Measurements from ENCODE around the gene GET4.
"Not testable (repeated sequence)": the region's sequence is repeated elsewhere in the genome, so short reads cannot be mapped to it uniquely, and the experiment has no call there.

The GET4 gene

DNA sequence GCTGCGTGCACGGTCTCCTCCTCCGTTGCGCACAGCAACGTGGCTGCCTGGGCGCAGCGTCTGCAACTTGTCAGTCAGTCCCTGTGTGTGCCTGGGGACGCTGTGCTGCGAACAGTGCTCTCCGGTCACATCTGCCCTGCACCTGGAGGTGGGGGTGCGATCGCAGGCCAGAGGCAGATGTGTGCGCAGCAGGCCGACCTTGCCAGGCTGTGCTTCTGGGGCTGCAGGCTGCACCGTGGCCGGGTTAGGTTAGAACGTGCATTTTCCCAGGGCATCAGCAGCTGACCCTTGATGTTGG is 8.2 kb upstream of the GET4 start:
- no peak for DNase-seq

DNA sequence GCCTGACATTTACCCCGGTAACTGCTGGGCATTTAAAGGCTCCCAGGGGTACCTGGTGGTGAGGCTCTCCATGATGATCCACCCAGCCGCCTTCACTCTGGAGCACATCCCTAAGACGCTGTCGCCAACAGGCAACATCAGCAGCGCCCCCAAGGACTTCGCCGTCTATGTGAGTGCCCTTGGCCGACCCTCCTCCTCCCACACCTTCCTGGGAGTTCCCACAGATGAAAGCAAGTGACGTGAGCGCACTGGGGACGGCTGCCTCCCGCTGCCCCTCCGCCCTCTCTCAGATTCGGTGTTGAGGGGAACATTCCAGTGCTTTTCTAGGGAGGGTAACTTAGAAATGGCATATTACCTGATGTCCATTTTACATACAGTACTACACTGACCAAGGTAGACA is 7.0 kb upstream of the GET4 start:
- no peak for DNase-seq

DNA sequence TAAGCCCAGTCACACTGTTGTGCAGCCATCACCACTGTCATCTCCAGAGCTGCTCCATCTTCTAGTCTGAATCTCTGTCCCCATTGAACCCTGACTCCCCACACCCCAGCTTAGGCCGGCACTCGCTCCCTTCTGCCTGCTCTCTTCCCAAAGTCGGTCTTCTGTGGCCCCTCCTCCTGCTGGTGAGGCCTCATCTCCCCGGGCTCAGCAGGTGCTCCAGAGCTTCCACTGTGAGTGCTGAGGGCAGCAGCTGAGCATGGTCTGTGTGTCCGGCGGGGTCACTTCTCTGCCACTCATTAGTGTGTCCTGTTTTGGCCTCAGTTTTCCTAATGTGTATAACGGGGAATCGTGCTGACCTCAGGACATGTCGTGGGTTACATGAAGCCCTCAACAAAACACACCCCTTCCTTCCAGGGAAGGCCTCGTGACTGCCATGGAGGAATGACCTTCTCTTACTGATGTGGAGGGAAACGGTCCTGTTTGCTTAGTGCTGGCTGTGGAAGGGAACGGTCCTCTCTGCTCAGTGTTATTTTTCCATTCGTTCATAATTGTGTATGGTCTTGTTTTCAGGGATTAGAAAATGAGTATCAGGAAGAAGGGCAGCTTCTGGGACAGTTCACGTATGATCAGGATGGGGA is 4.3 kb upstream of the GET4 start:
- DNase-seq = no peak

DNA sequence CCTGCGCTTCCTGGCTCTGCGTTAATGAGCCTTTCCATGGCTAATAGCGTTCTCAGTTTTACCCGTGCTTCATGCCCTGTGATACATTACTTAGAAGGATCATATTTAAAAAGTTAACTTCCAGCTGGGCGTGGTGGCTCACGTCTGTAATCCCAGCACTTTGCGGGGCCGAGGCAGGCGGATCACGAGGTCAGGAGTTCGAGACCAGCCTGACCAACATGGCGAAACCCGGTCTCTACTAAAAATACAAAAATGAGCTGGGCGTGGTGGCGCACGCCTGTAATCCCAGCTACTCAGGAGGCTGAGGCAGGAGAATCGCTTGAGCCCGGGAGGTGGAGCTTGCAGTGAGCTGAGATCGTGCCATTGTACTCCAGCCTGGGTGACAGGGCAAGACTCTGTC is 3.7 kb upstream of the GET4 start:
- DNase-seq = not testable (repeated sequence)

DNA sequence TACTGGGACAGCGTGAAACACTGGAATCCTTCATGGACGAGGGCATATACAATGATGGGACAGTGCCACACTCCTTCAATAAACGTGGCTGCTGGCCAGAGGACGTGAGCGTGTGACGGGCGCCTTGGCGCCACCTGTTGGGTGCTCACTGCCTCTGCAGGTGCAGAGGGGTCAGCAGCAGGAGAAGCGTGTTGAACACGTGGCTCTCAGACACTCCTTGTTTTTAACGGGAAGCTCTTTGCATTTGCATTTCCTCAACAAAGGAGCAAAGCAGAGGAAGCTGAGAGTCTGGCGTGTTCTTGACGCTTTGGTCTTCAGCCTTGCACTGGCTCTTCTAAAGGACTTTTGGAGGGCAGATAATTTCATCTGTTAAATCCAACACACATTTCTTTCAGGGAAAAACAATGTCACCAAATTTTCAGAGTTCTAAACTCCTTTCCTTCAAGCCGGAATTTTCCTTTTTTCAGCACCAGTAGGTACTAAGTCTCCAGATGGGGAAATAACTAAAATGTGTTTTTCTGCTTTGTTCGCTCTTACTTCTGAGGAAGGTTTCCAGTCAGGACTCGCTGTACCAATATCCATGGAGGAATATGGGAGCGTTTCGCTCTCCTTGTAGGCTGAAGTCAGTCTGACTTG is 2.9 kb upstream of the GET4 start:
- peak in 49 of 56 donors; percentile 12 to 87 (median 61) for DNase-seq

DNA sequence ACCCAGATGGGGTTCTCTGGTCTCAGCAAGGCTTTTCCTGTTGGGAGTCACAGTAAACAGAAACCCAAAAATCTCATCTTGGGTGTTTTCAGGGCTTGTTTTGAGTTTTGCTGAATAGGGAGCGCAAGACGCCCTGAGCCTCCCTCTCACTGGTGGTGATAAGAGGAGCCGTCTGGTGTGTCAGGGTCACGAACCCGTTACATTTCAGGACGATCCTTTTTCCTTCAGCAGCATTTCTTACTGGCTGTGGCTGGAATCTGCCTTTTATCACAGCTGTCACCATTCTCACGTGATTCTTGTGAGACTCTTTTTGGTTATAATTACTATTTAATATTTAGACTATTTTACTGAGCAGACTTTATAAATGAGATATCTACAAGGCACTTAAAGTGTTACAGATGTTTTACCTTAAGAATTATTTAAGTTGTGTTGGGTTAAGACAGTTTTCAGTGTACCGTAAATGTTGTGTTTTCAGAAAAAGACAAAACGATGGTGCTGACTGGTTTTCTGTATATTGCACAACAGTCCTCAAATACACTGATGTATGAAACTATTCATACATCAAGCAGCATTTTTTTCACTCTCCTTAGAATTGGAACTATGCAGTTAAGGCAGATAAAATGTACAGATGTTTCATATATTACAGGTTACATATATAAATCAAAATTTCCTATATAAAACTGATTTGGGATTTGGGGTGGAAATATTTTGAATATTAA is 2.2 kb upstream of the GET4 start:
- DNase-seq = no peak

DNA sequence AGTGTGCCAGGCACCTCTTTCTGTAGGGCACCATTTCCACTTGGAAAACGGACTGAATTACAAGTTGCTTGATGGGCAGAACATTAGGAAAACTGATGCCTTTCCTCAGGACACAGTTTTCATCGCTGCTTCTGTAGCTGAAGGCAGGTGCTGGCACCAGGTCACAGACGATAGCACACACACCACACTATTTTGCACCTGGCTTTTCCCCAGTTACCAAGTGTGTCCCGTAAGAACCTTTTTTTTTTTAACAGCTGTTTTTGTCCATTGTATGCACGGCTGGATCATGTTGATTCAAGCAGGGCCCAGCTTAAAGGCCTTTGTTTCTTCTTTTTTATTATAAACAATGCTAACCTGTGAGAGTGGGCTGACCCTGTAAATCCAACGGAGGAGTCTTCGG is 1.3 kb upstream of the GET4 start:
- DNase-seq = no peak

DNA sequence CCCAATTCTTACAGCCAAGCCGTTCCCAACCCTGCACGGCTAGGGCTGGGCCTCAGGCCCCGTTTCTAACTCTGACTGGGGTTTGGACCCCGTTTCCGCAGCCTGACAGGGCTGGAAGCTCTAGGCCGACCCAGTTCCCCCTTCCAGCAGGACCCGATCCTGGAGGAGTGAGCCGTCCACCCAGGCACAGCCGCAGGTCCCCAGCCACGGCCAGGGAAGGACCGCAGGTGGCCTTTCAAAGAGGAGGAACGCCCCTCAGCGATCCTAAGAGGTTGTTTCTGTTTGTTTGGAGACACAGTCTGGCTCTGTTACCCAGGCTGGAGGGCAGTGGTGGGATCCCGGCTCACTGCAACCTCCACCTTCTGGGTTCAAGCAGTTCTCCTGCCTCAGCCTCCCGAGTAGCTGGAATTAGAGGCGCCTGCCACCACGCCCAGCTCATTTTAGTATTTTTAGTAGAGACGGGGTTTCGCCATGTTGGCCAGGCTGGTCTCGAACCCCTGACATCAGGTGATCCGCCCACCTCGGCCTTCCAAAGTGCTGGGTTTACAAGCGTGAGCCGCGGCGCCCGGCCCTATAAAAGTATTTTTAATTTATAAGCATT is 778 bp upstream of the GET4 start:
- DNase-seq = peak in 1 of 56 donors; percentile 59

DNA sequence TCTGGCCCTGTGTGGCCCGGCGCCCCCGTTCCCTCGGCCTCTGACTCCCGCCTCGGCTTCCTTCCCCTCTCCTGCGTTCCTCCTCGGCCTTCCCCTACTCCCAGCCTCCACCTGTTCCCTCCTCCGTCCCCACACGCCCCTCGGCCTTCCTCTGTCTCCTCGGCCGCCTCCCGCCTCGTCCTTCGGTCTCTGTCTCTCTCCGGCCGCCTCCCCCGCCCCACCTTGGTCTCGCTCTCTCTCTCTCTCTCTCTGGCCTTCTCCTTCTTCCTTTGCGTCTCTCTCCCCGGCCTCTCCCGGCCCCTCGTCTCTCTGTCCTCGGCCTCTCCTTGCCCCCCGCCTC is 588 bp downstream of the GET4 start:
- peak in 2 of 56 donors; percentile 64 to 66 for DNase-seq

DNA sequence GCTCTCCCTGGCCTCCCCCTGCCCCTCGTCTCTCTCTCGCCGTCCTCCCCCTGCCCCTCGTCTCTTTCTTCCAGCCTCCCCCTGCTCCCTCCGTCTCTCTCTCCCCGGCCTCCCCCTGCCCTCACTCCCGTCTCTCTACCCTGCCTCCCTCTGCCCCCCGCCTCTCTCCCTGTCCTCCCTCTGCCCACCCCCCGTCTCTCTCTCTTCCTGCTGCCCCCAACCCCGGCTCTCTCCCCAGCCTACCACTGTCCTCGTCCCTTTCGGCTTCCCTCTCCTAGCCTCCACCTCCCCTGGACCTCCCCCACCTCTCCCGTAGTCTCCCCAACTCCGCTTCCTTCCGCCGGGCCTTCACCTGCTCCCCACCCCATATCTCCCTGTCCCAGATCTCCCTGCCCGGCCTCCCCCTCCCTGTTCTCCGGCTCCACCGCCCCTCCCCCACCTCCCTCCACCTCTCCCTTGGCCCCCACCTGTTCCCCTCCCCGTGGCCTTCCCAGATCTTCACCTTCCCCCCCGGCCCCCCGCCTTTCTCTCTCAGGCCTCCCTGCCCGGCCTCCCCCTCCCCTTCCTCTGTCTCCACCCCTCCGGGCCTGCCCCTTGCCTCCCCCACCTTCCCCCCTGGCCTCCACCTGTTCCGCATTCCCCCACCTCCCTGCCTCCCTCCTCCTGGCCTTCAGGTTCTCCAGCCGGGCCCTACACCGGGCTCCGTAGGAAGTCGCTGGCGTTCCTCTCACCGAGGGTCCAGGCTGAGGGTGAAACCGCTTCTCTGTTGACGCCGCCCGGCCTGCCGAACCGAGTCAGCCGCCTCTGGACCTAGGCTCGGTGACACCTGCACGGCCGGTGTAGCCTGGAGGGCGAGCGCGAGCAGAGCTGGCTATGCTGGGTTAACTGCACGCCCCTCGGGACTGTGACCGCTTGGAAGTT is 1.2 kb downstream of the GET4 start:
- no peak for DNase-seq

DNA sequence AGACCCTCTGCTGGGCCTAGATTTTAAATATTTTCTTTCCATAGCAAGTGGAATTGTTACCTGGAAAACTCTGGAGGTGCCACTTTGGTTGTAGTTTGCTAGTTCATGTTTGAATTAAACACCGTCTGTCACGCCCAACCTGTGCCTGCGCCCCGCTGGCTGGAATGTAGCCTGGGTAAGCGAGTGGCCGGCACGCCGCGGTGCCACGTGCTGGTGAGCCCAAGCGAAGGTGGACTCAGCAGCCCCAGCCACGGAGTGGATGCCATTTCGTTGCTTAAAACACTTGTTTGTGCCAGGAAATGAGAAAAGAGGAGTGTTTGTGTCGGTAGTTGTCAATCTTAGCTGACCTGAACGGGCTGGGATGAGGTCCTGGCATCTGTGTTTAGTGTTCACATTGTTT is 2.7 kb downstream of the GET4 start:
- no peak for DNase-seq

DNA sequence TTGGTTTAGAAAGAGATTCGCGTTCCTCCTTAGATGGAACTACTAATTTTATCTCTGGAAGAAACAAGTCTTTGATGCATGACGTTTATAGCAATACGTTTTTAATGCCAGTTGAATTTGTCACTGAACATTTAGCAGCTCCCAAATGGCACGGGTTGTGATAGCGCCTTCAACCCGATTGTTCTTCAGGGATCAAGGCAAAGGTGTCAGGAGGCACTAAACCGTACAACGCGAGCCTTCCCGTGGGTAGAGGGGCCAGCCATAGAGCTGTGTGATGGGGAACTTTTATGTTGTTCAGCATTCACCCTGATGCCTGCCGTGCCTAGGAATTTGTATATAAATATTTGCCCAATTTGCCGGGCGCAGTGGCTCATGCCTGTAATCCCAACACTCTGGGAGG is 3.4 kb downstream of the GET4 start:
- no peak for DNase-seq

DNA sequence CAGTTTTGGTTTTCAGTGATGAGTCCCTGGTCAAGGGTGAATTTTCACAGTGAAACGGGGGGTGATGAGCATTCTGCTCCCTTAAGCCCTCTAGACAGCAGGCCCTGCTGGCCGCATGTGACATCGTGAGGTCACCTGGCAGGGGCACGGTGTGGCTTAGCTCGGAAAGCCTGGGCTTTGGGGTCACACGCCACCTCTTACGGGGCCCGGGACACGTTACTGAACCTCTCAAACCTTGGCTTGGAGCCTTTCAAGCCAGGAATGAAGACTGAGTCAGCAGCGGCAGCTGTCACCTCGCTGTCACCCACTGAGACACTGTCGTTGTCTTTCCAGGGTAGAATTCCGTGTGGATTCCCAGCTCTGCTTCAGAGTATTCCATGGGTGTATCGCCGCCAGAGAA is 4.1 kb downstream of the GET4 start:
- no peak for DNase-seq

DNA sequence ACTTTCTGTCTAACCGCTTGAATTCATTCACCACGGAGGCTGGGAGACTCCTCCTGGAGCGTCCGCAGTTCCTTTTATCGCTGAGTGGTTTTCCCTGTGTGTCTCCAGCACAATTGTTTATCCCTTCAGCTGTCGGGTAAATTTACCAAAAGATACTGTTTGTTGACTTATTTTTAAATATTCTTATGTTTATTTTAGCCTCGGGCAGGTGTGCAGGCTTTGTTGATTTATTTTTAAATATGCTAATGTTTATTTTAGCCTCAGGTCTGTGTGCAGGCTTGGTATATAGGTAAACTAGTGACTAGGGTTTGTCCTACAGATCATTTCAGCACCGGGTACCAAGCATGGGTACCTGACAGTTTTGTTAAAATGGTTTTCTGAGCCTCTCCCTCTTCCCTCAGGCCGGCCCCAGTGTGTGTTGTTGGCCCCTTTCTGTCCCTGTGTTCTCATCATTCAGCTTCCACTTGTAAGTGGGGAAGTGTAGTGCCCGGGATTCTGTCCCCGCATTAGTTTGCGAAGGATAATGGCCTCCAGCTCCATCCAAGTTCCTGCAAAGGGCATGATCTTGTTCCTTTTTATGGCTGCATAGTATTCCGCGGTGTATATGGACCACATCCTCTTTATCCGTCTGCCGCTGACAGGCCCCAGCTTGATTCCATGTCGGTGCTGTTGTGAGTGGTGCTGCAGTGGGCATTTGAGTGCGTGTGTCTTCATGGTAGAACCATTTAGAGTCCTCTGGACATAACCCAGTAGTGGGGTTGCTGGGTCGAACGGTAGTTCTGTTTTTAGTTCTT is 5.3 kb downstream of the GET4 start:
- no peak for DNase-seq

DNA sequence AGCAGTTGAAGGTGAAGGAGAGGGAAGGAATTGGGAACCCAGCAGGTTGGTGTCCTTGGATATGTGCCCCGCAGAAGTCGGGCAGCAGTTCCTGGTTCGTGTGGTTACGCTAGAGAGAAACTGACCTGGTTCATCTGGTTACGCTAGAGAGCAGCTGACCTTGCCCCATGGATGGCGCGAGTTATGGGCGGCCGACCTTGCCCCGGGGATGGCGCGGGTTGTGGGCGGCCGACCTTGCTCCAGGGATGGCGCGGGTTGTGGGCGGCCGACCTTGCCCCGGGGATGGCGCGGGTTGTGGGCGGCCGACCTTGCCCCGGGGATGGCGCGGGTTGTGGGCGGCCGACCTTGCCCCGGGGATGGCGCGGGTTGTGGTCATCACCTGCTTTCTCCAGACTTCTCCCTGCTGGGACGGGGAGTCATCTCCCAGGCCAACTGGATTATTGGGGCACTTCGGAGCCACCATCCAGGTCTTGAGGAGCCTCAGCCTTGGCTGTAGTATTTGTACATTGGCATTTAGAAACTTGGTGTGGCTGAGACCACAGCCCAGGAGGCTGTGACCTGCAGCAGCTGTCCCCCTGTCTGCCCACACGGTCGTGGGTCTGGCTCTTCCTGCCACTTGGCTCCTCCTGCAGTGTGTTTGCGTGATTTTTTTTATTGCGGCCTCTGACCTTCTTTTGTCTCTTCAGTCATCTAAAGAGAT is 6.1 kb downstream of the GET4 start:
- no peak for DNase-seq

DNA sequence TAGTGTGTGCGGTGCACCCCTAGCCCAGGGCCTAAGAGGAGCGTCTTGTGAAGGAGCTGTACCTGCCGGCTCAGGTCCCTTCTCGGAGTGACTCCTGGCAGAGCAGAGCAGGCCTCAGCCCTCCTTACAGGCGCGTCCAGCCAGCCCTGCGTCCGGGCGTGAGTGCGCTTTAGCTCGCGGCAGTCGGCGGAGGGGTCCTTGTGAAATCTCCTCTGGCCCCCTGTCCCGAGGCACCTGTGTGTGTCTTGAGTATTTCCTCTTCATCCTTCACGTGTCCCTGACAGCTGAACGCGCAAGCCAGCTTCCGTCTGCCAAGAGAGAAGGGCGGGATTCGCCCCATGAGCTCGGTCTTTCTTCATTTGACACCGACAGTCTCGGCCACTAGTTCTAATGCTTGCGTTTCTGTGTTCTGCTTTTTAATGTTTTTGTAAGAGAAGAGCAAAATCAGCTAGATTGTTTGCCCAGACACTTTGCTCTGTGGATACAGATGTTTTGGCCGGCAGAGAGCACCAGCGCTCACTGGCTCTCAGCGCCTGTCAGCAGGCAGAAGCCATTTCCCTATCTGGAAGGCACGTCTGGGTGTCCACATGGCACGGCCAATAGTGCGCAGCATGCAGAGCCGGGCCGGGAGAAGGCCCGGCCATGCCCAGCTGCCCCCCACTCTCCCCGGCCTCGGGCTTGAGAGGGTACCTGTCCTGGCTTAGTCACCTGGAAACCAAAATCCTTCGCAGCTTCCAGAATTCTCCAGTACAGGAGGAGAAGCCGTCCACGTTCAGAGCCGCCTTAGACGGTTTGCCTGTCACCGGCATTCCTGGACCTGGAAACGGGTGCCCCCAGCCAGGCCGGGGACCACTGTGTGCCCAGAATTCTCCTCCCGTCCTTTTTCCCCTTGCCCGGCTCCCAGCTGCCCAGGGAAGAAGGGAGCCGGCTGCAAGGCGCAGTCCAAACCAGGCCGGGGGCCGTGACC is 7.0 kb downstream of the GET4 start:
- peak in 6 of 56 donors; percentile 22 to 58 (median 32) for DNase-seq

DNA sequence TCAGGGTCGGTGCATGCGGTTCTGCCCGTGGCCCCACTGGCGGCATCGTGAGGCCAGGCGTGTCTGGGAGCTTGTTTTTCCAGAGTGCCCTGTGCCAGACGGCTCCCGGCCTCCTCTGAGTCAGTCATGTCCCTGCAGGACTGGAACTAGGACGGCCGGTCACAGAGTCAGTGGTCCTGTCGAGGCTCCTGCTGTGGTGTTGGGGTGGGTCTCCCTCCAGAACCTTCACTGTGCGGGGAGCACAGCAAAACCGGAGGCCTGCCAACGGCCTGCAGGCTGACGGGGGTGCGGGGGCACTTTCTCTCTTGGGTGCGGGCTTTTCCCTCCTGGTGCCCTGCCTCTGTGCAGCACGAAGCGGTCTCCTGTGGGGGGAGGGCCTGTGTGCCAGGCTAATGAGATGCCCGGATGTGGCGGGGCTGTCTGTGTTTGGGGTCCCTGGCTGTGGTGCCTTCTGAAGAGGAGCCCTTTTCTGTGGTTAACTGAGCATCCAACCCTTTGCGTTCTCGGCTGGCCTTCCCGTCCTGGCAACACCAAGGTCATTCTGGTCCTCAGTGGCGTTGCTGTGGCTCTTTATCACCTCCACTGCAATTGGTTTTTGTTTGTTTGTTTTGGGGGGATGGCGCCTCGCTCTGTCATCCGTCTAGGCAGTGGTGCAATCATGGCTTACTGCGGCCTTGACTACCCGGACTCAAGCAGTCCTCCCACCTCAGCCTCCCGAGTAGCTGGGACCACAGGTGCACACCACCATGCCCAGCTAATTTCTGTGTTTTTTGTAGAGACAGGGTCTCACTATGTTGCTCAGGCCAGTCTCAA is 8.0 kb downstream of the GET4 start:
- no peak for DNase-seq

DNA sequence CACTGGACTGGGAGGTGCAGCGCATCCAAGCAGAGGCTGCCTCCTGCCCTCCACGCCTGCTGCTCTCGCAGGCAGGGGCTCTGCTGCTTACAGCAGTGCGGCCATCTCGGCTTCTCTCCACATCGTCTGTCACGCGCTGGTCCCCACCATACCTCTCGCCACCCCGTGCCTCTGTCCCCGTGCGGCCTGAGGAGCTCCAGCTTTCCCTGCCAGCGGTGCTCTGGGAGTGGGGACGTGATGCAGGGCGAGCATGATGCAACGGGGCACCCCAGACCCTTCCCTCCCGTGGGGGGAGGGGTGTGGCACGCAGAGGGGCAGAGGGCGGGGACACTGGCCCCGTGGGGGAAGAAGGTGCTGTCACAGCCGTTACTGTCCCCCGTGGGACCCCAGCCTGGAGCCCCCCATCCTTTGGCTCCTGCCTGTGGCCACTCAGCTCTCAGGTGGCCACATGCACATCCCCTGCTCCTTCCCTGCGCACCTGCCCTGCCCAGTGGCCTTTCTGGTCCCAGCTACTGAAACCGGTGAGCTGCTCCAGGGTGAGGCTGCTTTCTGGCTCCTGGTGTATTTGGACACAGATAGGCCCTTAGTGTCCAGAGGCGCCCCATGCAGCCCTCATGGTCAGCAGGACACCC is 9.0 kb downstream of the GET4 start:
- DNase-seq = no peak
